OCI-LY1 (cell line): Measurements from ENCODE around the gene ETV6.
A peak's percentile ranks its signal among the peaks of the same experiment; 100 is the strongest.

Experiments
- H2AFZ ChIP-seq: fragments of 200-600 bp; sonication (generic), shearing (Covaris generic); 2 replicates; pipeline ENCODE4 v1.6.0; 2014; ENCODE audit warnings: antibody characterized with exemption, mild to moderate bottlenecking, low read length
- H3F3A ChIP-seq: fragments of 200-600 bp; sonication (generic), shearing (Covaris generic); 2 replicates; pipeline ENCODE4 v1.6.0; 2014; ENCODE audit warnings: mild to moderate bottlenecking, antibody characterized with exemption, low read length, moderate library complexity; ENCODE audit not compliant: insufficient read depth
- H3K27ac ChIP-seq: fragments of 200-600 bp; sonication (generic); 2 replicates; pipeline ENCODE4 v1.5.1; 2014; ENCODE audit warnings: low read length, mixed run types, mild to moderate bottlenecking, low read depth; ENCODE audit not compliant: poor library complexity, severe bottlenecking
- H3K27me3 ChIP-seq: fragments of 200-600 bp; sonication (generic); 2 replicates; pipeline ENCODE4 v1.6.0; 2014; ENCODE audit warnings: antibody characterized with exemption, mild to moderate bottlenecking, low read length, moderate library complexity; ENCODE audit not compliant: insufficient read depth
- H3K36me3 ChIP-seq: fragments of 200-600 bp; sonication (generic); 2 replicates; pipeline ENCODE4 v1.6.1; 2014; ENCODE audit warnings: mild to moderate bottlenecking, antibody characterized with exemption, low read length, moderate library complexity, mixed read lengths; ENCODE audit not compliant: insufficient read depth
- H3K4me1 ChIP-seq: fragments of 200-600 bp; sonication (generic); 2 replicates; pipeline ENCODE4 v1.5.1; 2014; ENCODE audit warnings: mild to moderate bottlenecking, low read length, moderate library complexity; ENCODE audit not compliant: insufficient read depth, severe bottlenecking
- H3K4me2 ChIP-seq: fragments of 200-600 bp; sonication (generic), shearing (Covaris generic); 2 replicates; pipeline ENCODE4 v1.6.1; 2014; ENCODE audit warnings: low read length
- H3K4me3 ChIP-seq: fragments of 200-600 bp; sonication (generic); 2 replicates; pipeline ENCODE4 v1.5.1; 2014; ENCODE audit warnings: low read length, low read depth, mild to moderate bottlenecking, mixed read lengths; ENCODE audit not compliant: poor library complexity, severe bottlenecking
- H3K79me2 ChIP-seq: fragments of 200-600 bp; shearing (Covaris generic); 2 replicates; pipeline ENCODE4 v1.6.1; 2016; ENCODE audit warnings: mixed run types, low read length, mixed read lengths; ENCODE audit not compliant: insufficient read depth
- H3K9ac ChIP-seq: fragments of 200-600 bp; sonication (generic), shearing (Covaris generic); 2 replicates; pipeline ENCODE4 v1.6.1; 2014; ENCODE audit warnings: mild to moderate bottlenecking, low read length, mixed read lengths
- H3K9me2 ChIP-seq: fragments of 200-600 bp; sonication (generic), shearing (Covaris generic); 2 replicates; pipeline ENCODE4 v1.6.1; 2014; ENCODE audit warnings: low read depth, mild to moderate bottlenecking, low read length, mixed read lengths
- H3K9me3 ChIP-seq: fragments of 200-600 bp; shearing (Covaris generic); 2 replicates; pipeline ENCODE4 v1.6.1; 2014; ENCODE audit warnings: low read length, mixed read lengths
- H4K20me1 ChIP-seq: fragments of 200-600 bp; sonication (generic), shearing (Covaris generic); 2 replicates; pipeline ENCODE4 v1.6.0; 2016; ENCODE audit warnings: mild to moderate bottlenecking, low read length; ENCODE audit not compliant: insufficient read depth
- EZH2 ChIP-seq: fragments of 200-600 bp; sonication (generic), shearing (Covaris generic); IDR thresholded peaks from 2 replicates; pipeline ENCODE4 v1.8.0; 2017; ENCODE audit warnings: borderline replicate concordance, mixed run types, mild to moderate bottlenecking, antibody characterized with exemption, low read length, moderate library complexity, mixed read lengths
- TF ChIP-seq, protein P1 (sequence below): fragments of 200-600 bp; sonication (generic), shearing (Covaris generic); IDR thresholded peaks from 2 replicates; pipeline ENCODE4 v1.5.1; 2017; ENCODE audit warnings: mild to moderate bottlenecking, antibody characterized with exemption, low read length, moderate library complexity, mixed read lengths

The ETV6 gene

DNA sequence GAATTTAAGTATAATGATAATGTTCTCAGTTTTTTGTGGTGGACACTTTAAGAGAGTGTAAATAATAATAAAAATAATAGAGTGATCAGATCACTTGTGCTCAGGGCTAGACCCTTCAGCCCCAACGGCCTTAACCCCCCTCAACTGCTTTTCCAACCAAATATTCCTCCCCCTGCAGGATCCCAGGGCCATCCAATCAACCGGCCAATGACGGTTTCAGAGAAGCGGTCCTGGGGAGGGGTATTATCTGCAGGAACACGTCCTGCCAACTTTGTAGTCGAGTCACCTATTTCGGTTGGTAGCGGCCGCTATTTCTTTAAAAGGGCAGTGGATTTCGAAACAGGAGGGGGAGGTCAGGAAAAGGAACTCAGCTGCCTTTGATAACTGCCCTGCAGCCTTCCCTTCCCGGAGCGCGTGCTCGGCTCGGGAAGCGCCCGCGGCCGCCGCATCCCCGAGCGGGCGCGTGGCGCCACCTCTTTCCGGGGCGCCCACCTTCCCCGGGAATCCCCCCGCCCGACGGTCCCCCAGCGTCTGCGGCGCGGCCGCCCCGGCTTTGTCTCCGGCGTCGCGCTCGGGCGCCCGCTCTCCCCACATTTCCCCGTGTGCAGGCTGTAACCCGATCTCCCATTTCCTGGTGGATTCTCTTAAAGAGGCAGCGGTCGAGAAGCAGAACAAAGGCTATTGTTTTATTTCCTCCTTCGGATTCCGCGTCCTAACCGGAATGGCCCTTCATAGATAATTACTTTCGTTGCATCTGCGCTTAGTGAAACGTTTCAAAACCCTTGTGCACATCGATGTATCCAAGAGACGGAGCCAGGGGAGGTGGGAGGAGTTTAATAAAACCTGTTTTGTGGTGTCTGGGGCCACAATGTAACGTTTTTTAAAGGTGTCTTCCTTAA is 711 bp upstream of the ETV6 start:
- TF ChIP-seq EZH2, result no peak
- TF ChIP-seq, protein P1, sequence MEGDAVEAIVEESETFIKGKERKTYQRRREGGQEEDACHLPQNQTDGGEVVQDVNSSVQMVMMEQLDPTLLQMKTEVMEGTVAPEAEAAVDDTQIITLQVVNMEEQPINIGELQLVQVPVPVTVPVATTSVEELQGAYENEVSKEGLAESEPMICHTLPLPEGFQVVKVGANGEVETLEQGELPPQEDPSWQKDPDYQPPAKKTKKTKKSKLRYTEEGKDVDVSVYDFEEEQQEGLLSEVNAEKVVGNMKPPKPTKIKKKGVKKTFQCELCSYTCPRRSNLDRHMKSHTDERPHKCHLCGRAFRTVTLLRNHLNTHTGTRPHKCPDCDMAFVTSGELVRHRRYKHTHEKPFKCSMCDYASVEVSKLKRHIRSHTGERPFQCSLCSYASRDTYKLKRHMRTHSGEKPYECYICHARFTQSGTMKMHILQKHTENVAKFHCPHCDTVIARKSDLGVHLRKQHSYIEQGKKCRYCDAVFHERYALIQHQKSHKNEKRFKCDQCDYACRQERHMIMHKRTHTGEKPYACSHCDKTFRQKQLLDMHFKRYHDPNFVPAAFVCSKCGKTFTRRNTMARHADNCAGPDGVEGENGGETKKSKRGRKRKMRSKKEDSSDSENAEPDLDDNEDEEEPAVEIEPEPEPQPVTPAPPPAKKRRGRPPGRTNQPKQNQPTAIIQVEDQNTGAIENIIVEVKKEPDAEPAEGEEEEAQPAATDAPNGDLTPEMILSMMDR, result no peak
- H3K4me2 ChIP-seq, result peak overlapping the region; percentile 86

DNA sequence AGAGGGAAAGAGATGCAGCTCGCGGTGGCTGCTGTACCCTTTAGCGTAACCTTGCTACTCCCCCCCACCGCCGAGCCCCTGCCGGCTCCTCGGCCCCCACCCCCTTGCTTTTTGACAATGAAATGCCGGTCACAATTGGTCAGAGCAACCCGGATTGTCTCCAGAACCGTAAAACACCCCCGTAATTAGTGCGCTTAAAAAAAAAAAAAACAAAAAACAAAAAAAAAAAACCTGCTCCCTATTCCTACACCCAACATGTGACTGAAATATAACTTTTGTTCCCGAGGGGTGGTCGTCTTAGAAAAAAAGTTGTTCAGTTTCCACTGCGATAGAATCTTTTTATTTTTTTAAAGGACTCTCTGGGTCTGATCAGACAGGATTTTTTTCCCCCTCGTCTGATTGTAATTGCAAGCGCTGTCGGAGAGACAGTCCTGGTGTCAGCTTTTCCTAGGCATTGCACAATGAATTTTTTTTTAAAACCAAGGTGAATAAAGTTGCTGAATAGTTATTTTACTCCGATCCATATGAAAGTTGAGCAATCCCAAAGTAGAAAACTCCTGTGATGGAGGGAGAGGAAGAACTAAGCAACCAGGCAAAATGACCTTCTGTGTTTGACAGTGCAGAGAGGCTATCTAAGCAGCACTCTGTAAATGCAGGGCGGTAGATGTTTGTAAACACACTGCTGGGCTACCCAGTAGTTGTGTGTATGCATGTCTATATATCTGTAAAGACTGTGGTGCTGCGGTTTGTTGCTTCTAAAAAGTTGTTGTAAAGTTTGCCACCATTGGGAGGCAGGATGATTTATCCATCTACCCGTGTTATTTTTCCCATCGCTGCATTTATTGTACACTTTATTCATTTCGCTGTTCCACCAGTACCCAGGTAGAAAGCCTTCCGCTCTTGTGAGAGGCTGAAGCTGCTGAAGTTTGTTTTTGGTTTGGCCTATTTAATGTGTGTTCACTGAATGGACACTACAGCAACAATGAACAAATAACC is 1.1 kb downstream of the ETV6 start:
- H3K27ac ChIP-seq, result peak overlapping the region; percentile 90

More for the DNA sequence above, 711 bp upstream of the ETV6 start:
- H3K9ac ChIP-seq, result peak overlapping the region; percentile 82
- H2AFZ ChIP-seq, result no peak overlapping the region
- peak overlapping the region; percentile 51 for H3K27ac ChIP-seq
- H4K20me1 ChIP-seq, result no peaks in the 10 kb centered on the region
- H3K27me3 ChIP-seq, result no peaks in the 10 kb centered on the region
- no peaks in the 10 kb centered on the region; the same call in 1 of the 2 replicates for H3K79me2 ChIP-seq
- H3K4me1 ChIP-seq, result peaks cover 20% of the 10 kb centered on the region
- H3K36me3 ChIP-seq, result no peaks in the 10 kb centered on the region
- H3K9me3 ChIP-seq, result no peaks in the 10 kb centered on the region
- peak overlapping the region; percentile 75 for H3K4me3 ChIP-seq
- H3F3A ChIP-seq, result no peaks in the 10 kb centered on the region
- H3K9me2 ChIP-seq, result no peaks in the 10 kb centered on the region

DNA sequence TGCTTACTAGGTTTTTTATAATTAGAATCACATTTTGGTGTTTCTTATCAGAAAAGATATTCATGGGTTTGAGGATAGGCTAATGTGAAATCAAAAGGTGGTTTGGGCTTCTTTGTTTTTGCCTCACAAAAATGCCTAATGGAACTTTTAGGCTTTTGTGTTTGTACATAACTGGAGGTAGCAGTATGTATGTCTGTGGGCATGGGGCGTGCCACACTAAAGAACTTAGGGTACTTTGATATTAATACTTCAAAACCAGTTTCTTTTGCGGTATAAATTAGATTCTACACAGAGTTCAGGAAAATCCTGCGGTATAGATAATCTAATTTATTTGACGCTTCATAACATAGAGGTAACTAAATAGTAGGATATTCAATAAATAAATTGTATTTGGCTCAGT is 1.9 kb downstream of the ETV6 start:
- no peaks in the 10 kb centered on the region for H3K27me3 ChIP-seq
- no peaks in the 10 kb centered on the region; the same call in 1 of the 2 replicates for H3K79me2 ChIP-seq
- H3K4me3 ChIP-seq, result peak overlapping the region; percentile 75
- TF ChIP-seq EZH2, result no peak
- TF ChIP-seq, protein P1, result no peak
- peak overlapping the region; percentile 90 for H3K27ac ChIP-seq
- H4K20me1 ChIP-seq, result no peaks in the 10 kb centered on the region
- peak overlapping the region; percentile 76 for H3K9ac ChIP-seq
- H3K9me3 ChIP-seq, result no peaks in the 10 kb centered on the region
- H3K9me2 ChIP-seq, result no peaks in the 10 kb centered on the region
- H3K4me1 ChIP-seq, result peaks cover 41% of the 10 kb centered on the region
- H3K4me2 ChIP-seq, result peak overlapping the region; percentile 77
- no peaks in the 10 kb centered on the region for H3K36me3 ChIP-seq
- H3F3A ChIP-seq, result 0 out of 2 replicates have a peak, but pooled peaks cover 4% of the 10 kb centered on the region
- H2AFZ ChIP-seq, result no peak overlapping the region

More for the DNA sequence above, 1.1 kb downstream of the ETV6 start:
- H4K20me1 ChIP-seq, result no peaks in the 10 kb centered on the region
- peak overlapping the region; percentile 76 for H3K9ac ChIP-seq
- no peaks in the 10 kb centered on the region for H3K27me3 ChIP-seq
- H3K79me2 ChIP-seq, result no peaks in the 10 kb centered on the region; the same call in 1 of the 2 replicates
- TF ChIP-seq, protein P1, result no peak
- TF ChIP-seq EZH2, result no peak
- no peak overlapping the region for H2AFZ ChIP-seq
- 0 out of 2 replicates have a peak, but pooled peaks cover 4% of the 10 kb centered on the region for H3F3A ChIP-seq
- H3K4me3 ChIP-seq, result peak overlapping the region; percentile 75
- H3K4me2 ChIP-seq, result peak overlapping the region; percentile 77
- H3K9me2 ChIP-seq, result no peaks in the 10 kb centered on the region
- H3K36me3 ChIP-seq, result no peaks in the 10 kb centered on the region
- no peaks in the 10 kb centered on the region for H3K9me3 ChIP-seq
- peaks cover 39% of the 10 kb centered on the region for H3K4me1 ChIP-seq
